IMR-90 (cell line): ENCODE results near the gene SYTL3. TPM values are rescaled to one million over a fixed set of nuclear protein-coding genes. Genes with fewer than 3 reads are reported as not detected.

ENCODE experiments used
- ATAC-seq: fragments of 200-7000 bp; cut with Tn5 transposase; 2 replicates; pipeline ENCODE4 v1.9.1; 2020; ENCODE audit warnings: low read depth, mild to moderate bottlenecking, moderate library complexity
- BruUV-seq: library from RNA; stranded (reverse); fragments of 400-500 nt; replicated peaks from 2 replicates; lab custom pipeline; 2021; lab: Mats Ljungman, UMichigan
- CTCF ChIA-PET: fragments of 300-600 bp; formaldehyde crosslinking; extraction: SDS; loops from one replicate; lab custom pipeline; 2021; ENCODE audit warnings: antibody characterized with exemption; lab: Yijun Ruan, JAX
- POLR2A ChIA-PET: fragments of 300-600 bp; sonication (Branson Sonifier 250); formaldehyde crosslinking; loops from one replicate; lab custom pipeline; 2022; ENCODE audit warnings: antibody characterized with exemption; ENCODE audit not compliant: unreplicated experiment; lab: Charles Lee
- DNase-seq: peaks from one replicate; pipeline ENCODE4 v3.0.0; 2013
- H2AFZ ChIP-seq: replicated peaks from 2 replicates; pipeline ENCODE3; 2013; ENCODE audit warnings: low read length, mild to moderate bottlenecking; ENCODE audit not compliant: poor library complexity
- H2AK5ac ChIP-seq: 2 replicates; pipeline ENCODE4 v1.6.1; 2013; ENCODE audit warnings: low read depth, low read length, inconsistent platforms
- H2AK9ac ChIP-seq: replicated peaks from 2 replicates; pipeline ENCODE3; 2013; ENCODE audit warnings: mild to moderate bottlenecking, low read depth, low read length, moderate library complexity; ENCODE audit not compliant: poor library complexity
- H2BK120ac ChIP-seq: 2 replicates; pipeline ENCODE4 v1.6.1; 2013; ENCODE audit warnings: low read depth, low read length, inconsistent platforms
- H2BK15ac ChIP-seq: 3 replicates; pipeline ENCODE4 v1.6.1; 2013; ENCODE audit warnings: low read depth, low read length, inconsistent platforms
- H2BK20ac ChIP-seq: 2 replicates; pipeline ENCODE4 v1.6.1; 2013; ENCODE audit warnings: low read depth, mild to moderate bottlenecking, inconsistent platforms, low read length, moderate library complexity
- H2BK5ac ChIP-seq: 2 replicates; pipeline ENCODE4 v1.6.1; 2013; ENCODE audit warnings: mild to moderate bottlenecking, low read depth, low read length, inconsistent platforms; ENCODE audit not compliant: poor library complexity, severe bottlenecking
- H3K14ac ChIP-seq: replicated peaks from 2 replicates; pipeline ENCODE4 v1.6.1; 2013; ENCODE audit warnings: low read depth, low read length, inconsistent platforms
- H3K18ac ChIP-seq: 2 replicates; pipeline ENCODE4 v1.6.1; 2013; ENCODE audit warnings: low read depth, low read length, control low read depth
- H3K23ac ChIP-seq: 2 replicates; pipeline ENCODE4 v1.6.1; 2013; ENCODE audit warnings: low read depth, low read length, inconsistent platforms
- H3K27ac ChIP-seq: 2 replicates; pipeline ENCODE4 v1.5.1; 2013; ENCODE audit warnings: mild to moderate bottlenecking, control low read depth, low read length; ENCODE audit not compliant: insufficient read depth
- H3K27me3 ChIP-seq: 2 replicates; pipeline ENCODE4 v1.6.1; 2013; ENCODE audit warnings: low read length; ENCODE audit not compliant: control insufficient read depth, insufficient read depth
- H3K36me3 ChIP-seq: 2 replicates; pipeline ENCODE4 v1.6.1; 2013; ENCODE audit warnings: low read length, mixed read lengths; ENCODE audit not compliant: control insufficient read depth, insufficient read depth
- H3K4ac ChIP-seq: 2 replicates; pipeline ENCODE4 v1.6.1; 2013; ENCODE audit warnings: low read depth, low read length, inconsistent platforms
- H3K4me1 ChIP-seq: 2 replicates; pipeline ENCODE4 v1.6.1; 2013; ENCODE audit warnings: low read length, mixed read lengths; ENCODE audit not compliant: control insufficient read depth, insufficient read depth
- H3K4me2 ChIP-seq: 2 replicates; pipeline ENCODE4 v1.6.1; 2013; ENCODE audit warnings: low read depth, mild to moderate bottlenecking, control low read depth, low read length, moderate library complexity
- H3K4me3 ChIP-seq: 2 replicates; pipeline ENCODE4 v1.5.1; 2013; ENCODE audit warnings: low read depth, mild to moderate bottlenecking, control low read depth, low read length, moderate library complexity; ENCODE audit not compliant: insufficient read depth
- H3K56ac ChIP-seq: 2 replicates; pipeline ENCODE4 v1.6.1; 2013; ENCODE audit warnings: low read length, inconsistent platforms; ENCODE audit not compliant: insufficient read depth; ENCODE audit errors: extremely low read depth
- H3K79me1 ChIP-seq, 2 experiments: 2 replicates each; pipeline ENCODE4 v1.6.1; 2013; ENCODE audit warnings: low read length in 2 of 2, inconsistent platforms in 1 of 2, low read depth in 1 of 2
- H3K9ac ChIP-seq: 2 replicates; pipeline ENCODE4 v1.6.1; 2013; ENCODE audit warnings: low read depth, low read length, control low read depth
- H3K9me1 ChIP-seq: 2 replicates; pipeline ENCODE4 v1.6.1; 2013; ENCODE audit warnings: low read length, inconsistent platforms; ENCODE audit not compliant: insufficient read depth
- H3K9me3 ChIP-seq: 2 replicates; pipeline ENCODE4 v1.6.1; 2013; ENCODE audit warnings: low read length; ENCODE audit not compliant: control insufficient read depth, insufficient read depth
- H4K20me1 ChIP-seq: 2 replicates; pipeline ENCODE4 v1.6.1; 2013; ENCODE audit warnings: low read length, inconsistent platforms; ENCODE audit not compliant: insufficient read depth
- H4K5ac ChIP-seq: 2 replicates; pipeline ENCODE4 v1.6.1; 2013; ENCODE audit warnings: mild to moderate bottlenecking, low read depth, low read length, control low read depth
- H4K8ac ChIP-seq, 2 experiments: 2 replicates each; pipeline ENCODE4 v1.6.1; 2013; ENCODE audit warnings: low read depth in 2 of 2, low read length in 2 of 2, control low read depth in 1 of 2, inconsistent platforms in 1 of 2
- H4K91ac ChIP-seq: 2 replicates; pipeline ENCODE4 v1.6.1; 2013; ENCODE audit warnings: low read depth, low read length, inconsistent platforms; ENCODE audit not compliant: insufficient read depth
- CEBPB ChIP-seq: IDR thresholded peaks from 2 replicates; pipeline ENCODE4 v1.6.1; 2012; ENCODE audit warnings: low read depth, low read length, improper control_type of control experiment
- CHD1 ChIP-seq: IDR thresholded peaks from 2 replicates; pipeline ENCODE4 v1.6.1; 2012; ENCODE audit warnings: low read depth, low read length, improper control_type of control experiment
- FOS ChIP-seq: fragments of 150-350 bp; IDR thresholded peaks from 2 replicates; pipeline ENCODE4 v1.6.1; 2016; ENCODE audit warnings: low read depth, low read length
- MAZ ChIP-seq: IDR thresholded peaks from 2 replicates; pipeline ENCODE4 v1.6.1; 2012; ENCODE audit warnings: low read depth, mild to moderate bottlenecking, low read length, improper control_type of control experiment, moderate library complexity, borderline replicate concordance
- MXI1 ChIP-seq: IDR thresholded peaks from 2 replicates; pipeline ENCODE4 v1.6.1; 2012; ENCODE audit warnings: low read depth, mild to moderate bottlenecking, low read length, moderate library complexity, borderline replicate concordance
- NFE2L2 ChIP-seq: fragments of 150-350 bp; IDR thresholded peaks from 2 replicates; pipeline ENCODE4 v1.6.1; 2016; ENCODE audit warnings: low read depth, mild to moderate bottlenecking, low read length
- RCOR1 ChIP-seq: IDR thresholded peaks from 2 replicates; pipeline ENCODE4 v1.6.1; 2012; ENCODE audit warnings: mild to moderate bottlenecking, low read length, improper control_type of control experiment; ENCODE audit not compliant: insufficient replicate concordance
- SMC3 ChIP-seq: fragments of 150-350 bp; IDR thresholded peaks from 2 replicates; pipeline ENCODE4 v1.6.1; 2016; ENCODE audit warnings: low read depth, mild to moderate bottlenecking, antibody characterized with exemption, low read length, moderate library complexity
- USF2 ChIP-seq: fragments of 150-350 bp; IDR thresholded peaks from 2 replicates; pipeline ENCODE4 v1.6.1; 2017; ENCODE audit warnings: mild to moderate bottlenecking, antibody characterized with exemption, low read length, low read depth
- WGBS, 2 experiments: methylation state at CpG; one replicate each; pipeline versions ENCODE4 v1.1.5 to v1.1.7; 2013; ENCODE audit warnings: missing lambda C conversion rate in 2 of 2; ENCODE audit not compliant: insufficient read length in 1 of 2; ENCODE audit errors: extremely low coverage in 2 of 2; 5-methylcytosine and 5-hydroxymethylcytosine counted together
- dilution Hi-C: fragments of 300-500 bp; cut with HindIII; formaldehyde crosslinking; loops from one replicate; pipeline ENCODE4 v1.14.3; 2018; ENCODE audit warnings: low sequenced_read_pairs; ENCODE audit not compliant: unreplicated experiment
- in situ Hi-C: fragments of 300-500 bp; cut with MboI; formaldehyde crosslinking; loops from 3 replicates; pipeline ENCODE4 v1.14.3; 2019; ENCODE audit warnings: low sequenced_read_pairs, inconsistent platforms, mixed read lengths
- intact Hi-C: fragments of 100-400 bp; cut with micrococcal nuclease; formaldehyde crosslinking; loops from 2 replicates; pipeline ENCODE4 v1.10.0; 2022
- polyA plus RNA-seq, 3 experiments: library from polyadenylated mRNA; depleted of rRNA; stranded (reverse); fragments of >200 nt; gene quantifications; 2 replicates each; pipeline ENCODE4 v1.2.3, GENCODE V29; 2012; ENCODE audit warnings: low replicate concordance in 1 of 3
- total RNA-seq: library from RNA; depleted of rRNA; stranded (reverse); fragments of >200 nt; gene quantifications from 2 replicates; pipeline ENCODE4 v1.2.3, GENCODE V29; 2012
- TF ChIP-seq, protein P1 (sequence below): fragments of 150-350 bp; IDR thresholded peaks from 2 replicates; pipeline ENCODE4 v1.6.1; 2016; ENCODE audit warnings: low read depth, mild to moderate bottlenecking, low read length, moderate library complexity, borderline replicate concordance
- TF ChIP-seq, protein P2 (sequence below): conservative IDR thresholded peaks from 2 replicates; pipeline ENCODE4 v1.5.1; 2012; ENCODE audit warnings: mild to moderate bottlenecking, low read depth, low read length, improper control_type of control experiment

Gene SYTL3
- total and polyA plus RNA-seq, 2 of the 4 experiments (the other 2 are of a cell fraction), result 2.9 to 4.3 TPM

DNA sequence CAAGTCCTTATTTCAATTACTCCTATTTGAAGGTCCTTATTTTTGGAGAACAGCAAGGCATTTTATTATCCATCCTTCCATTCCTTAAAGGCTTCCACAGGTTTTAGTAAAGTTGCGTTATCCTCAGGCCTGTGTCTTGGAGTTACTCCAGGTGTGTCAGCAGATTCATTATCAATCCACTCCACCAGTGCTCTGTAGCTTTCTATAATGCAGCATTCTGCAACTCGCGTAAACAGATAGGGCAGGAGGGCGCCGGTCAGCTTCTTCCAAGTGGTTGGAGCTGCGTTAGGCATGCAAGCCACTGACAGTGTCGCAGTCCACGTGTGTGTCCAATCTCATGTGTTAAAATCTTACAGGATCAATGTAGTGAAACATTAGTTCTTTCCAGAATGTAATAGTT lies 75.8 kb downstream of the SYTL3 start:
- no peak overlapping the region for H3K18ac ChIP-seq
- no peaks in the 10 kb centered on the region for H3K79me1 ChIP-seq
- H3K4me3 ChIP-seq, result no peak overlapping the region
- H2AK5ac ChIP-seq, result no peak overlapping the region
- POLR2A ChIA-PET, result no interaction called here
- H3K14ac ChIP-seq, result no peak overlapping the region
- H2BK15ac ChIP-seq, result no peak overlapping the region
- no peak overlapping the region for H3K9ac ChIP-seq
- no peak overlapping the region for H2BK120ac ChIP-seq
- no peaks in the 10 kb centered on the region; the same call in 1 of the 2 replicates for H3K9me3 ChIP-seq
- in situ Hi-C loops, result no loop called here
- H3K4ac ChIP-seq, result no peak overlapping the region
- H3K4me1 ChIP-seq, result peaks cover 2% of the 10 kb centered on the region
- H4K91ac ChIP-seq, result no peak overlapping the region
- H2BK5ac ChIP-seq, result no peak overlapping the region
- intact Hi-C loops, result no loop called here
- no peaks in the 10 kb centered on the region for H4K20me1 ChIP-seq
- H2AK9ac ChIP-seq, result no peak overlapping the region
- H2BK20ac ChIP-seq, result no peak overlapping the region
- no peak for TF ChIP-seq USF2
- no peak for TF ChIP-seq MXI1
- no peak for TF ChIP-seq CEBPB
- TF ChIP-seq, protein P1, sequence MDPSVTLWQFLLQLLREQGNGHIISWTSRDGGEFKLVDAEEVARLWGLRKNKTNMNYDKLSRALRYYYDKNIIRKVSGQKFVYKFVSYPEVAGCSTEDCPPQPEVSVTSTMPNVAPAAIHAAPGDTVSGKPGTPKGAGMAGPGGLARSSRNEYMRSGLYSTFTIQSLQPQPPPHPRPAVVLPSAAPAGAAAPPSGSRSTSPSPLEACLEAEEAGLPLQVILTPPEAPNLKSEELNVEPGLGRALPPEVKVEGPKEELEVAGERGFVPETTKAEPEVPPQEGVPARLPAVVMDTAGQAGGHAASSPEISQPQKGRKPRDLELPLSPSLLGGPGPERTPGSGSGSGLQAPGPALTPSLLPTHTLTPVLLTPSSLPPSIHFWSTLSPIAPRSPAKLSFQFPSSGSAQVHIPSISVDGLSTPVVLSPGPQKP, result no peak
- TF ChIP-seq FOS, result no peak
- no peak for TF ChIP-seq NFE2L2
- TF ChIP-seq MAZ, result no peak
- TF ChIP-seq RCOR1, result no peak
- TF ChIP-seq, protein P2, sequence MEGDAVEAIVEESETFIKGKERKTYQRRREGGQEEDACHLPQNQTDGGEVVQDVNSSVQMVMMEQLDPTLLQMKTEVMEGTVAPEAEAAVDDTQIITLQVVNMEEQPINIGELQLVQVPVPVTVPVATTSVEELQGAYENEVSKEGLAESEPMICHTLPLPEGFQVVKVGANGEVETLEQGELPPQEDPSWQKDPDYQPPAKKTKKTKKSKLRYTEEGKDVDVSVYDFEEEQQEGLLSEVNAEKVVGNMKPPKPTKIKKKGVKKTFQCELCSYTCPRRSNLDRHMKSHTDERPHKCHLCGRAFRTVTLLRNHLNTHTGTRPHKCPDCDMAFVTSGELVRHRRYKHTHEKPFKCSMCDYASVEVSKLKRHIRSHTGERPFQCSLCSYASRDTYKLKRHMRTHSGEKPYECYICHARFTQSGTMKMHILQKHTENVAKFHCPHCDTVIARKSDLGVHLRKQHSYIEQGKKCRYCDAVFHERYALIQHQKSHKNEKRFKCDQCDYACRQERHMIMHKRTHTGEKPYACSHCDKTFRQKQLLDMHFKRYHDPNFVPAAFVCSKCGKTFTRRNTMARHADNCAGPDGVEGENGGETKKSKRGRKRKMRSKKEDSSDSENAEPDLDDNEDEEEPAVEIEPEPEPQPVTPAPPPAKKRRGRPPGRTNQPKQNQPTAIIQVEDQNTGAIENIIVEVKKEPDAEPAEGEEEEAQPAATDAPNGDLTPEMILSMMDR, result no peak
- no peak for TF ChIP-seq SMC3
- TF ChIP-seq CHD1, result no peak
- peaks cover 2% of the 10 kb centered on the region; the same call in 1 of the 2 replicates for H3K36me3 ChIP-seq
- H3K9me1 ChIP-seq, result peaks cover 6% of the 10 kb centered on the region
- no peak overlapping the region for H3K23ac ChIP-seq
- ATAC-seq (no peak), DNase-seq (no peak)
- H3K27me3 ChIP-seq, result no peaks in the 10 kb centered on the region
- no peak overlapping the region for H3K27ac ChIP-seq
- CTCF ChIA-PET, result no interaction called here
- H3K56ac ChIP-seq, result no peak overlapping the region
- H4K5ac ChIP-seq, result no peak overlapping the region
- H2AFZ ChIP-seq, result no peak overlapping the region
- no CpG with 5 or more reads among the region's 8 CpGs for WGBS, 2 experiments
- no peak overlapping the region for H4K8ac ChIP-seq
- H3K4me2 ChIP-seq, result no peak overlapping the region
- BruUV-seq, result no TSS peak
- dilution Hi-C loops, result no loop called here
